ENCODE measurements around the gene FMNL2.

FMNL2 gene

GRCh38 chr2:152534460-152535135 is 199.6 kb downstream of the FMNL2 start:
- DNase-seq: no peak

GRCh38 chr2:152537081-152537651 is 202.2 kb downstream of the FMNL2 start:
- DNase-seq: no peak

- no peak for DNase-seq
Observed at GRCh38 chr2:152539424-152539823, 204.4 kb downstream of the FMNL2 start.

GRCh38 chr2:152541712-152542111 is 206.7 kb downstream of the FMNL2 start:
- DNase-seq: no peak

- DNase-seq: no peak
Observed at GRCh38 chr2:152542337-152542994, 207.5 kb downstream of the FMNL2 start.

- no peak for DNase-seq
Observed at GRCh38 chr2:152542995-152543481, 208.1 kb downstream of the FMNL2 start.

GRCh38 chr2:152543717-152544116 is 208.7 kb downstream of the FMNL2 start:
- no peak for DNase-seq

GRCh38 chr2:152544638-152545037 is 209.7 kb downstream of the FMNL2 start:
- no peak for DNase-seq

GRCh38 chr2:152546230-152546837 is 211.4 kb downstream of the FMNL2 start:
- DNase-seq: no peak

- DNase-seq: no peak
Observed at GRCh38 chr2:152548111-152548875, 213.3 kb downstream of the FMNL2 start.

- DNase-seq: no peak
Observed at GRCh38 chr2:152548996-152549395, 214.0 kb downstream of the FMNL2 start.

- DNase-seq: no peak
Observed at GRCh38 chr2:152549423-152549822, 214.4 kb downstream of the FMNL2 start.

- peak in 1 of 2 experiments; percentile 6 for DNase-seq
Observed at GRCh38 chr2:152550386-152550785, 215.4 kb downstream of the FMNL2 start.

GRCh38 chr2:152552888-152553287 is 217.9 kb downstream of the FMNL2 start:
- DNase-seq: no peak

GRCh38 chr2:152553518-152553917 is 218.5 kb downstream of the FMNL2 start:
- DNase-seq: no peak

- DNase-seq: no peak
Observed at GRCh38 chr2:152555048-152555447, 220.1 kb downstream of the FMNL2 start.

- DNase-seq: no peak
Observed at GRCh38 chr2:152556506-152556905, 221.5 kb downstream of the FMNL2 start.

- no peak for DNase-seq
Observed at GRCh38 chr2:152557273-152557888, 222.4 kb downstream of the FMNL2 start.

GRCh38 chr2:152558158-152558984 is 223.4 kb downstream of the FMNL2 start:
- DNase-seq: peak; percentile 32 to 86

GRCh38 chr2:152559008-152559407 is 224.0 kb downstream of the FMNL2 start:
- no peak for DNase-seq

GRCh38 chr2:152560166-152560565 is 225.2 kb downstream of the FMNL2 start:
- DNase-seq: no peak

All from NCI-H524 (cell line).